GM21360 (cell line): Measurements from ENCODE around the gene NUDT19.
A peak's percentile ranks its signal among the peaks of the same experiment; 100 is the strongest.
"Not testable (repeated sequence)": the region's sequence is repeated elsewhere in the genome, so short reads cannot be mapped to it uniquely, and the experiment has no call there.

Experiments
- ATAC-seq: cut with Tn5 transposase; IDR thresholded peaks from one replicate; pipeline ENCODE4 v1.9.1; 2021; ENCODE audit warnings: mild to moderate bottlenecking, moderate library complexity; ENCODE audit not compliant: unreplicated experiment

The NUDT19 gene

DNA sequence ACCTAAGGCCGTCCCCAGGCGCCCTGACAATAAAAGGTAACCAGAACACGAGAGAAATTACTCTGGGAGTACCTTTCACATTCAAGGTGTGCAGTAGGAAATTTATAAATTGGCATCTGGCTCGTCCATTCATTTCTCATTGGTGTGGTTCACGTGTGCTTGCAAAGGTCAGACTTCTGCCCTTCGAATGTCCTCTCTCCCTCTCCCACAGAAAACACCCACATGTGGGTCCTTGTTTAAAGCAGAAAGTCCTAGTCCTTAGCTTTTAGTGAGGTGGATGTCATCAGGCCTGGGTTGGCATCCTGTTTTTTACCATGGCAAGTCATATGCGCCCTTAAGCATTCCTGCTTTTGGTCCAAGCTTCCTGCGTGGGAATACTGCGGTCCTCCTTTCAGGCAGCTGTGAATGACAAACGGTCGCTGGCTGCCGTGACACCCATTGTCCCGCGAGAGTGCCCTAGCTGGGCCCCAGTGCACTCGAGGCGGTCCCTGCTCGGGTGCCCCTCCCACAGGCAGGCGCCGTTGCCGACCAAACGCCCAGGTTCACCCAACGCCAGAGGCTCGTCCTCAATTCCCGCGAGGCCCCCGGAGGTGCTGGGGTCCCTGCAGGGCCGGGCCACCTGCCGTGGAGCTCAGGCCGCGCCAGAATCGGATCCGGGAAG lies at the start of gene NUDT19:
Gene NUDT19 (plus strand): TSS at position 531 of the 661 bp plus-strand sequence. CDS start 140 bp downstream, outside the sequence.
- peak; percentile 93 for ATAC-seq

GRCh38 chr19:32642771-32643170 lies 48.9 kb upstream of the NUDT19 start:
- no peak for ATAC-seq

DNA sequence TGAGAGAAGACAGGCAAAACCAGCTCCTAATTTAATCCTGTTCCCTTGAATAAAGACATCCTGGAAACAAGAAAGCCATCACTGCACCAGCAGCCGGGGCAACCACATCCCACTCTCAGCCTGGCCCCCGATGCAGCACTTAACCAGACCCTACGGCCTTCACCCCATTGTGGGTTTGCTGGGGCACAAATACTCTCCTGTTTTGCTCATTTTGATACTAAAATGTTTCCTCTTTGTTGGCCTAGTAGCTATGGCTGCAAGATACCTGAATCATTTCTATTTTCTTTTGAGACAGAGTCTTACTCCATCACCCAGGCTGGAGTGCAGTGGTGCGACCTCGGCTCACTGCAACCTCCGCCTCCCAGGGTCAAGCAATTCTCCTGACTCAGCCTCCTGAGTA lies 45.1 kb upstream of the NUDT19 start:
- no peak for ATAC-seq

GRCh38 chr19:32647361-32647760 lies 44.3 kb upstream of the NUDT19 start:
- ATAC-seq, result no peak

- ATAC-seq, result no peak
These were observed 41.9 kb upstream of the NUDT19 start for GRCh38 chr19:32649751-32650150.

DNA sequence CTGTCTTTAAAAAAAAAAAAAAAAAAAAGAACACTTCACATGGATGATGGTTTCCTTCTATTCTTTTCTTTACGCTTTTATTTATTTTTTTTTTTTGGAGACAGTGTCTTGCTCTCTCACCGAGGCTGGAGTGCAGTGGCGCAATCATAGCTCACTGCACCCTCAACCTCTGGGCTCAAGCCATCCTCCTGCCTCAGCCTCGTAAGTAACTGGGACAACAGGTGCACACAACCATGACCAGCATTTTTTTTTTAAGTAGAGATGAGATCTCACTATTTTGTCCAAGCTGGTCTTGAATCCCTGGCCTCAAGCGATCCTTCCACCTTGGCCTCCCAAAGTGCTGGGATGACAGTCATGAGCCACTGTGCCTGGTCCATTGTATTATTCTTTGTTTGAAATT lies 41.0 kb upstream of the NUDT19 start:
- ATAC-seq, result no peak

DNA sequence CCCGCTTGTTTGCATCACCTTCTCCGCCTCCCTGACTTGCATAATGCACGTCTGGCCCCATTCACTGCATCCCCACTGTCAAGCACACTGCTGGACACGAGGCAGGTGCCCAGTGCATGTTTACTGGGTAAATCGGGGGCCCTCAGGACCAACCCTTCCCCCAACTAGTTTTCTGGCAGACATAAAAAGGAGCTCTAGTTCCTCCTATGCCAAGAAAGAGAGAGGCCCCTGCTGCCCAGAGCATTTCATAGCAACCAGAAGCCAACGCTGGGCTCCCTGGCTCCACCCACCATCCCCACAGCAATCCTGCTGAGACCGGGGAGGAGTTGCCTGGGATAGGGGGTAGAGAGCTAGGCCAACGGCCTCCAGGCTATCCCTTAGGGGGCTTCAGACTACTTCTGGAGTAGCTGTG lies 39.9 kb upstream of the NUDT19 start:
- no peak for ATAC-seq

- ATAC-seq, result not testable (repeated sequence)
These were observed 39.3 kb upstream of the NUDT19 start for GRCh38 chr19:32652331-32652730.

GRCh38 chr19:32652894-32653598 lies 38.6 kb upstream of the NUDT19 start:
- ATAC-seq, result no peak

- ATAC-seq, result no peak
These were observed 38.1 kb upstream of the NUDT19 start for GRCh38 chr19:32653599-32653915.

DNA sequence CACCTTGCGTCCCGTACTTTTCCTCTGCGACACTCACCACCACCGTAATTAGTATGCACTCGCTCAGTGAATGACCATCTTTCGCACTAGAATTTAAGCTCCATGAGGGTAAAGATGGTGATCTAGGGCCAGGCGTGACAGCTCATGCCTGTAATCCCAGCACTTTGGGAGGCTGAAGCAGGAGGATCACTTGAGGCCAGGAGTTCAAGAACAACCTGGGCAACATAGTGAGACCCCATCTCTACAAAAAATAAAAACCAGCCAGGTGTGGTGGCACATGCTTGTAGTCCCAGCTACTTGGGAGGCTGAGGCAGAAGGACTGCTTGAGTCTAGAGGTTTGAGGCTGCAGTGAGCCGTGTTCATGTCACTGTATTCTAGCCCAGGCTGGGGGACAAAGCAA lies 35.2 kb upstream of the NUDT19 start:
- not testable (repeated sequence) for ATAC-seq

DNA sequence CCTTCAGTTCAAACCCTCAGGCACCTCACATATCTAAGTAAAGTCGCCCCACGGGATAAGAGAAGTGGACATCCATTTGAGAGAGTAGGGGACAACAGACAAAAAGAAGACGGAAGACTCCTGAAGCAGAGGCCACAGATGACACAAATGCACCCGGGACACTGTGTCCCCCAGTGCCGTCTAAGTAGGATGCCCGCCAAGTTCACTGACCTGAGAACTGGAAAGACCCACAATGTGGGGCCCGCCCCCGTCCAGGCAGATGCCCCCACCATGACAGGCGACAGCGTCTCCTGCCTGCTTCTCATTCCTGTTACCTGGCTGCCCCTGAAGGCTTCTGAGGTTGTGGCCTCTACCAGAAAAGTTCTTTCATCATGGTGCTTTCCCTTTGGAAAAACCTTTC lies 33.5 kb upstream of the NUDT19 start:
- no peak for ATAC-seq

DNA sequence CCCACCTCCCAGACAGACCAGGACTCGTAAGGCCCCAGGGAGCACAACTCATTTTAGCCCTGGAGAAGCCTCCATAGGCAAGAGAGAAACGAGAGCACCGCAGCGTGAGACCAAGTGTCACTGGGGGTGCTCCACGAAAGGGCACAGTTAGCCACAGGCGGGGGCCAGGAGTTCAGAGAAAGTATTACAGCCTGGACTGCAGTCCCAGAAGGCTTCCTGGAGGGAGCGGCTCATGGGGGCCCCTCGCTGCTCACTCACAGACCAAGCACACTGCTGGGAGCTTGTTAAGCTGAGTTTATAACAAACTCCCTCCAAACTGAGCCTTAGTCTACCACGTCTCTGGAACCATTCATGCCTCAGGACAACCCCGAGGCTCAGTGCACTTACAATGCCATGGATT lies 33.1 kb upstream of the NUDT19 start:
- no peak for ATAC-seq

DNA sequence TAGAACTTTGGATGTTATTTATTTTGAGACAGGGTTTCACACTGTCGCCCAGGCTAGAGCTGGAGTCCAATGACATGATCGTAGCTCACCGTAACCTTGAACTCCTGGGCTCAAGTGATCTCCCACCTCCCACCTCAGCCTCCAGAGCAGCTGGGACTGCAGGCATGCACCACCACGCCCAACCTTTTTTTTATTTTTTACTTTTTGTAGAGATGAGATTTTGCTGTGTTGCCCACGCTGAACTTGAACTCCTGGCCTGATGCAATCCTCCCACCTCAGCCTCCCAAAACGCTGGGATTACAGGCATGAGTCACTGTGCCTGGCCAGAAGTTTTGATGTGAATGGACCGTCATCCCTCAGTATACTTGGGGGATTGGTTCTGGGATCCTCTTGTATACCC lies 30.3 kb upstream of the NUDT19 start:
- no peak for ATAC-seq

- no peak for ATAC-seq
These were observed 29.4 kb upstream of the NUDT19 start for GRCh38 chr19:32662186-32662585.

- ATAC-seq, result no peak
These were observed 25.5 kb upstream of the NUDT19 start for GRCh38 chr19:32666084-32666483.

- ATAC-seq, result no peak
These were observed 22.3 kb upstream of the NUDT19 start for GRCh38 chr19:32669310-32669709.

- no peak for ATAC-seq
These were observed 19.6 kb upstream of the NUDT19 start for GRCh38 chr19:32671883-32672593.

- ATAC-seq, result no peak
These were observed 18.8 kb upstream of the NUDT19 start for GRCh38 chr19:32672841-32673240.

DNA sequence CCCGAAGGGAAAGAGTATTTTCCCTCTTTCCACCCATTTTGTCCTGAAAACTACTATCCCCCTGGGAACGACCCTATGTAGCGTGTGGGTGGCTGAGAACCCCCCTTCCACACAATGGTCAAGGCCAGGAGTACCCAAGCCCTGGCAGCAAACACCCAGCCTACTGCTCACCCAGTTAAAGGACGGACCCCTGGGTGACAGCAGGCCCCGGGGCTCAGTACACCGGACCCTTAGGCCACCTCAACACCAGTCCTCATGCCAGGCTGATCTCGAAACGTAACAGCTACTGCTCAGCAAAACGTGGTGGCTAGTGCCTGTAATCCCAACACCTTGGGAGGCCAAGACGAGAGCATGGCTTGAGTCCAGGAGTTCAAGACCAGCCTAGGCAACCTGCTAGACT lies 18.0 kb upstream of the NUDT19 start:
- ATAC-seq, result no peak

DNA sequence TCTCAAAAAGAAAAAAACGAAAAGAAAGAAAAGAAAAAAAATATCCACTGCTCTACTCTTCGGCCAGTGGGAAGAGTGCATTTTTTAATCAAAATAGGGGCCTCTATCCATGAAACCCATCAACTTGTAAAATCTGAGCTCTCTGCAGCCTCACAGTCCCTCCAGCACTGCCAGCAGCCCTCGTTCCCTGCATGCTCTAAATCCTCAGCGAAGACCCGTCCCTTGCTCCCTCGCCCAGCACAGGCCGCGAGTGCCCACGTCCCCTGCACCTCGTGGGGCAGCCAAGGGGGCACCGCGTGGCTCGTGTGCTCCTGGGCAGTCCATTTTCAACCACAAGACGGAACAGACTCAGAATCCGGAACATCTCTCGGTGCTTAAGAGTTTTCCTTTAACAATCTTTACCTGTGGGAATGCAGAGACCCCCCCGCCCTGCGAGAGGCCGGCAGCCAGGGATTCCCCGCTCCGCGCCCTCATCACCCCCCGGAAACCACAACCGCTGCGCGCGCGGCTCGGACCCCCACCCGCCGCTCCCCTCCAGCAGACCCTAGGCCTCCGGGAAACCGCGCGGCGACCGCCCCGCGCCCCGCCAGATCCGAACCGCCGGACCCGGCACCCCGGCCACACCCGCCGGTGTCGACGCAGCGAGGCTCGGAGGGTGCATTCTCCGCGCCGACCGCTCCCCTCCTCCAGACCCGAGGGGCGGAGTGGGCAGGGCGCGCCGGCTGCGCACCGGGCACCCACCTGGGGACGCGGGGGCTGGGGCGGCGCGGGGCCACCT lies 17.3 kb upstream of the NUDT19 start:
- ATAC-seq, result no peak
